HepG2 (cell line): ENCODE data around the gene TK2. TPM values are rescaled to one million over a fixed set of nuclear protein-coding genes. Genes with fewer than 3 reads are reported as not detected.

Source experiments
- CEBPB ChIP-seq: IDR thresholded peaks from 2 replicates; pipeline ENCODE4 v1.6.1; 2011; ENCODE audit warnings: low read depth, low read length, improper control_type of control experiment, borderline replicate concordance
- STAG1 ChIP-seq: sonication (generic); formaldehyde crosslinking; IDR thresholded peaks from 2 replicates; pipeline ENCODE4 v1.4.0; 2020; ENCODE audit warnings: missing genetic modification reagents
- TFDP2 ChIP-seq: sonication (generic); formaldehyde crosslinking; IDR thresholded peaks from 2 replicates; pipeline ENCODE4 v1.4.0; 2020; ENCODE audit warnings: missing genetic modification reagents
- XRCC5 ChIP-seq: fragments of 200-400 bp; formaldehyde crosslinking; optimal IDR thresholded peaks from 2 replicates; pipeline ENCODE3; 2017; ENCODE audit warnings: mild to moderate bottlenecking, low read length
- ZBTB46 ChIP-seq: sonication (generic); formaldehyde crosslinking; IDR thresholded peaks from 2 replicates; pipeline ENCODE4 v1.4.0; 2020; ENCODE audit warnings: mild to moderate bottlenecking, missing genetic modification reagents, borderline replicate concordance
- ZNF318 ChIP-seq: sonication (generic); formaldehyde crosslinking; IDR thresholded peaks from 2 replicates; pipeline ENCODE4 v1.4.0; 2020; ENCODE audit warnings: mild to moderate bottlenecking, missing genetic modification reagents
- ZSCAN5A ChIP-seq: sonication (generic); formaldehyde crosslinking; IDR thresholded peaks from 2 replicates; pipeline ENCODE4 v1.8.0; 2022; ENCODE audit warnings: mild to moderate bottlenecking, missing genetic modification reagents, borderline replicate concordance
- polyA plus RNA-seq, 8 experiments: library from polyadenylated mRNA; depleted of rRNA in 3 of 8; stranded (reverse) in 7 of 8; unstranded in 1 of 8; fragments of >200 nt; fragmentation: Illumina TruSeq in 4 of 8; extraction: Trizol in 4 of 8; gene quantifications; 2 replicates each; pipeline versions ENCODE4 v1.2.1 to v1.2.3, GENCODE V29; 2011 to 2016; ENCODE audit warnings: low read depth in 4 of 8, missing spikeins in 1 of 8, mixed read lengths in 1 of 8; ENCODE audit not compliant: insufficient read depth in 1 of 8
- total RNA-seq, 5 experiments: library from RNA; depleted of rRNA; stranded (reverse); fragments of >200 nt; fragmentation: Illumina TruSeq; extraction: Trizol; gene quantifications; 2 replicates each; pipeline ENCODE4 v1.2.3, GENCODE V29; 2016; ENCODE audit warnings: low read depth in 1 of 5
- TF ChIP-seq, protein P1 (sequence below): sonication (generic); formaldehyde crosslinking; IDR thresholded peaks from 2 replicates; pipeline ENCODE4 v1.4.0; 2020; ENCODE audit warnings: missing genetic modification reagents, borderline replicate concordance

The TK2 gene
- total and polyA plus RNA-seq, 2 of the 13 experiments (the other 11 are each of a cell fraction or from before 2014, with no cell fraction given), result 18.7 to 21.0 TPM

DNA sequence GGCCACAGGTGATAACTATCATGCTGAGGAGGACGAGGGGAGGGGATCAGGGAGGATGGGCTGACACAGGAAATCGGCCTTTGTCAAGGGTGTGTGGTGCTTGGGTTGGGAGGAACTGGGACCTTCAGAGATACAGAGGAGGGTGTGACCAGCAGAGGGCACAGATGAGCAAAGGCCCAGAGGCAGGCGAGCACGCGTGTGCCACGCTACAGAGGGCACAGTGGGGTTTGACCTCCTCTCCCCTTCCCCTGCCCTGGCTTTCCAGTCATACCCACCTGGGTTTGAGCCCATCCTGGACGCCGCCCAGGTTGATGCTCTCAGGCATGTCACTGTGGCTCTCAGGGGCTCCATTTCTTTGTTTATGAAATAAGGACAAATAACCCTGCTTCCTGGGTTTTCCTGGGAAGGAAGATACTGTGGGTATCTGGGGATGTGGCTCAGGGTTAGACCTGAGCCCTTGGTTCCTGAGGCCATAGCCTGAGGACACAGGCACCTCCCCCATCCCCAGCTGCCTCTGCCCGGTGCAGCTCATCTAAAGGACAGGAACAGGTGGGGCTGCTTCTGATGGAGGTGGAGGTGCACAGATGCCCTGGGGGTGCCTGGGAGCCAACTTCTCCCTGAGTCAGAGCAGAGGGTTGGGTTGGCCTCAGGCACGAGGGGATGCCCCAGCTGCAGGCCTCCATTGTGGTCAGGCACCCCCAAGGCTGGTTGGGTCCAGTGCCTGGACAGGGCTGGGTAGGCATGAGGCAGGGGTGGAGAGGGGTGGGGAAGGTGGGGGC, 71.0 kb downstream of the TK2 start (continued):
- 0 out of 2 replicates have a peak, but pooled peaks have one; percentile 50 for TF ChIP-seq ZBTB46 (CRISPR knock-in tag)
- TF ChIP-seq, protein P1, sequence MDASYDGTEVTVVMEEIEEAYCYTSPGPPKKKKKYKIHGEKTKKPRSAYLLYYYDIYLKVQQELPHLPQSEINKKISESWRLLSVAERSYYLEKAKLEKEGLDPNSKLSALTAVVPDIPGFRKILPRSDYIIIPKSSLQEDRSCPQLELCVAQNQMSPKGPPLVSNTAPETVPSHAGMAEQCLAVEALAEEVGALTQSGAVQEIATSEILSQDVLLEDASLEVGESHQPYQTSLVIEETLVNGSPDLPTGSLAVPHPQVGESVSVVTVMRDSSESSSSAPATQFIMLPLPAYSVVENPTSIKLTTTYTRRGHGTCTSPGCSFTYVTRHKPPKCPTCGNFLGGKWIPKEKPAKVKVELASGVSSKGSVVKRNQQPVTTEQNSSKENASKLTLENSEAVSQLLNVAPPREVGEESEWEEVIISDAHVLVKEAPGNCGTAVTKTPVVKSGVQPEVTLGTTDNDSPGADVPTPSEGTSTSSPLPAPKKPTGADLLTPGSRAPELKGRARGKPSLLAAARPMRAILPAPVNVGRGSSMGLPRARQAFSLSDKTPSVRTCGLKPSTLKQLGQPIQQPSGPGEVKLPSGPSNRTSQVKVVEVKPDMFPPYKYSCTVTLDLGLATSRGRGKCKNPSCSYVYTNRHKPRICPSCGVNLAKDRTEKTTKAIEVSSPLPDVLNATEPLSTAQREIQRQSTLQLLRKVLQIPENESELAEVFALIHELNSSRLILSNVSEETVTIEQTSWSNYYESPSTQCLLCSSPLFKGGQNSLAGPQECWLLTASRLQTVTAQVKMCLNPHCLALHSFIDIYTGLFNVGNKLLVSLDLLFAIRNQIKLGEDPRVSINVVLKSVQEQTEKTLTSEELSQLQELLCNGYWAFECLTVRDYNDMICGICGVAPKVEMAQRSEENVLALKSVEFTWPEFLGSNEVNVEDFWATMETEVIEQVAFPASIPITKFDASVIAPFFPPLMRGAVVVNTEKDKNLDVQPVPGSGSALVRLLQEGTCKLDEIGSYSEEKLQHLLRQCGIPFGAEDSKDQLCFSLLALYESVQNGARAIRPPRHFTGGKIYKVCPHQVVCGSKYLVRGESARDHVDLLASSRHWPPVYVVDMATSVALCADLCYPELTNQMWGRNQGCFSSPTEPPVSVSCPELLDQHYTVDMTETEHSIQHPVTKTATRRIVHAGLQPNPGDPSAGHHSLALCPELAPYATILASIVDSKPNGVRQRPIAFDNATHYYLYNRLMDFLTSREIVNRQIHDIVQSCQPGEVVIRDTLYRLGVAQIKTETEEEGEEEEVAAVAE, result peak; percentile 39; the same call in 1 of the 2 replicates
- 0 out of 2 replicates have a peak, but pooled peaks have one; percentile 19 for TF ChIP-seq ZNF318
- peak; percentile 71 for TF ChIP-seq STAG1 (CRISPR knock-in tag)
- TF ChIP-seq XRCC5, result peak; percentile 79
- TF ChIP-seq TFDP2, result 0 out of 2 replicates have a peak, but pooled peaks have one; percentile 21
- TF ChIP-seq ZSCAN5A (CRISPR knock-in tag), result no peak
- no peak for TF ChIP-seq CEBPB
